Measurements from ENCODE around the gene SCCPDH.

Gene SCCPDH

DNA sequence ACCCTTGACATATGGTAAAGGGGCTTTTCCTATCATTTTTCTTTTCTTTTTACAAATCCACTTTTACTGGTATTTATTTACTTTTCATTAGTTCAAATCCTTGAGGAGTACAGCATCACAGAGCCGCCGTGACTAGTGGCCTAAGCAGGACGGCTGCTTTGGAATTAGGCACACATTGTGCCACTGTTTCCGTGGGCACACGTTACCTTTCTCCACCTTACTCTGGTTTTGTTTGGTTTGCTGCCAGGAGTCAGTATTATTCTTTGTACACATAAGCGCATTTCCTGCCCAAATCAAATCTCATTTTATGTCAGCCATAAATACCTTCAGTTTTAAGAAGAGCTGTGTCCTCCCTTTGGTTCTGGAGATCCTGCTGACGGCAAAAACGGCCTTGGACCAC lies 31.2 kb downstream of the SCCPDH start:
- no peak for DNase-seq

DNA sequence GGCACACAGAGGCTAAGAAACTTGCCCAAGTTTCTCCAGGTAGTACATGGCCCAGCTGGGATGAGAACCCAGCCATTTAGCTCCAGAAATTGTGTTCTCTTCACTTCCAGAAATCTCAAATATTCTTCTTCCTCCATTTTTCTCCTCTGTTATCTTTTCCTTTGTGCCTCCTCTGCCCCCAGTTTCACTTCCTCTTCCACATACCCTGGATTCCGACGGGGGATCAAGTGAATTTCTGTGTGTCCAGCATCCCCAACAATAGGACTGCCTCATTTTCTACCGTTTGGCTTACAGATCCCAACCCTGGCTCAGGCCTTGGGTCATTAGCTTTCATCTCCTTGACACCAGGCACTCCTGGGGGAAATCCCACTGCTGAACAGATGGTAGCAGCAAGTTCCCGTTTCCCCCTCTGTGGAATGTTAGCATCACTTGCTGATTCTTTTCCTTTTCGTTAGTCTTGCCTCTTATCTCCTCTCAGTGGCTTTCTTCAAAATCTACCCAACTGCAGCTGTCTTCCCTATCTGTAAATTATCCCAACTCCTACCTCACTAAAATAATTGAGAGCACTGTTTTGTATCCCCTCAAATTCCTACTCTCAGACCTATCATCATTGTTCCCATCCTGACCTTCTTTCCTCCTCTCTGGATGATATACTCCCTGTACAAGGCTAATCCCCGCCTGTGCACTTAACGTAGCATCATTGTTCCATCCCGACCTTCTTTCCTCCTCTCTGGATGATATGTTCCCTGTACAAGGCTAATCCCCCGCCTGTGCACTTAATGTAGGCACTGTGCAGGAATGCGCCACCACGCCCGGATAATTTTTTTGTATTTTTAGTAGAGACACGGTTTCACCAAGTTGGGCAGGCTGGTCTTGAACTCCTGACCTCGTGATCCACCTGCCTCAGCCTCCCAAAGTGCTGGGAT lies 36.5 kb downstream of the SCCPDH start:
- DNase-seq, result no peak

DNA sequence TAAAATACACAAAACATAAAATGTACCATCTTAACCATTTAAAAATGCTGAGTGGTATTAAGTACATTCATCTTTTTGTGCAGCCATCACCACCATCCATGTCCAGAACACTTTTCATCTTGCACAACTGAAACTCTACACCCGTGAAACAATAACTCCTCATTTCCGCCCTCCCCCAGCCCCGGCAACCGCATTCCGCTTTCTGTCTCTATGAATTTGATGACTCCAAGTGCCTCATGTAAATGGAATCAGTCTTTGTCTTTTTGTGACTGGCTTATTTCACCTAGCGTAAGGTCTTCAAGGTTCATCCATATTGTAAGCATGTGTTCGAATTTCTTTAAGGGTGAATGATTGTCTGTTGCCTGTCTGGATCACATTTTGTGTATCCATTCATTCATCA lies 37.2 kb downstream of the SCCPDH start:
- DNase-seq, result no peak

DNA sequence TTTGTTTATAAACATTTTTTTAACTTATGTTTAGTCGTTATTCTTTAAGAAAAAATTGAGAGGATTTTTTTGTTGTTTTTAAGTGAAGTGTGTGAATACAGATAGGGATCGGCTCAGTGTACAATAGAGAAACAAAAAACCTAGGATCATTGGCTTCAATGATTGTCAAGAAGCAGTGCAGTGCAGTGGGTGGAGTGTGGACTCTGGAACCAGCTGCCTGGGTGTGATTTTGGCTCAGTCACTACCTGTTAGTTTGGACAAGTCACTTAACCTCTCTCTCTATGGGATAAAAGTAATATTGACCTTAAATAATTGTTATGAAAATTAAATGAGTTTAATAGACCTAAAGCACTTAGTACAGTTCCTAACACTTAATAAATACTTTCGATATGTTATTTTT lies 41.3 kb downstream of the SCCPDH start:
- no peak for DNase-seq

DNA sequence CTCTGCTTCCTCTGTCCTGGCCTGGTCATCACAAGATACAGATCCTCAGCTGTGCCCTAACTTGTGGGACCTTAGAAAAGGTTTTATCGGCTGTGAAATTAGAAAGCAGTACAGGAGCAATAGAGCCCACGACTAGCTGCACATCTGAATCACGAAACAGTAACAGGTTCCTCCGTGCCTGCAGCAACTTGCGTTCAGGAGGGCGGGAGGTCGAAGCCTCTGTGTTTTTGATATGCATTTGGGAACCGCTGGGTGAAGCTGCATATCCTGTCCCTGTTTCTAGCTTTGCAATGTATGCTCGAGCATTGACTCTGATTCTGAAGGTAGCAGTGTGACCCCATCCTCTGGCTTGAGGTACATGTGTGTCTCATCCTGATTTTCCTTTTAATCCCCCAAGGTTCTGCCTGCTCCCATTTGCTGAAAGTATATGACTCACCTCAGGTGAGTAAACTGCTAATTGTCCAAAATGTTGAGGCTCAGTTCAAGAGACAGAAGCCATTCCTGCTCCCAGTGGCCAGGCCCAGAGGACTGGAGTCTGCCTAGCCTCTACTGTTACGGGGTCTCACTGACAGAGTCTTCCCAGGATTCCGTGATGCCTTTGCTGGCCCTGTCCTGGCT lies 44.3 kb downstream of the SCCPDH start:
- no peak for DNase-seq

DNA sequence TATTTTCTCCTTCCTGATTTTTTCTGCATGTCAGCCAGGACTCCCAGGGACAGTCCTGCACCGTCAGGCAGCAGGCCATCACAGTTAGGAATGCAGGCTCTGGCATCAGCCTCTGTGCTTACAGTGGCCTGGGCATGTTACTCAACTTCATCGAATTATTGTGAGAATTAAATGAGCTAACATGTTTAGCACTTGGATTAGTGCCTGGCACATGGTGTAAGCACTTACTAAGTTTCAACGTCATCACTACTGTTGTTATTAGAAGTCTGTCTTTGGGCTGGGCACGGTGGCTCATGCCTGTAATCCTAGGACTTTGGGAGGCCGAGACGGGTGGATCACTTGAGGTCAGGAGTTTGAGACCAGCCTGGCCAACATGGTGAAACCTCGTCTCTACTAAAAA lies 45.1 kb downstream of the SCCPDH start:
- no peak for DNase-seq

DNA sequence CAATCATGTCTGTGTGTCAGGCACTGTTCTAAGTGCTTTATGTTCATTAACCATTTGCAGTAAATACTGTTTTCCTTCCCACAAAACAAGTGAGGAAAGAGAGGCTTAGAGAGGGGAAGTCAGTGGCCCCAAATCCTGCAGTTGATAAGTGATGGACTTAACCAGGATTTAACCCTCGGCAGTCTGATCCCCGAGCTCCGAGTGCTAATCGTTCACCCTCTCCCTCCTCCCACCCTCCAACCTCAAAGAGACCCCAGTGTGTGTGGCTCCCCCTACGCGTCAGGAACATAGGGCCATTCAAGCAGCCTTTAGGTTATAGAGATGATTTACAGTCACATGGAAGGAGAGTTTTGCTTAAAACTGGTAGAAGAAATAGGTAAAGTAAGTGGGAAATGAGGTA lies 47.2 kb downstream of the SCCPDH start:
- DNase-seq, result no peak

DNA sequence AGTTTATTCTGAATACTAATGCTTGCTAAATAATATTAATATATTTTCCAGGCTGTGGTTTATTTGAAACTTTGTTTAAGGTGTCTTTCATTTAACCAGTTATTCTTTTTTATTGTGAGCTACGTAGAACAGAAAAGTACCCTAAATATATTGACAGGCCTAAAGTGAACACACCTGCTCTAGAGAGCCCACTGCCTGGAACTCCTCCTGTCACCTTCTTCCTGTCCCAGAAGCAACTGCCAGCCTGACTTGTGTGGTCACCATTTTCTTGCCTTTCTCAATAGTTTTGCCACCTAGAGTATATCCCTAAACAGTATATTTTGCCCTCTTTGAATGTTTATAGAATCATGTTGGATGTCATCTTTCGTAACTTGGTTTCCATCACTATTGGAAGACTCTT lies 48.5 kb downstream of the SCCPDH start:
- DNase-seq, result no peak

DNA sequence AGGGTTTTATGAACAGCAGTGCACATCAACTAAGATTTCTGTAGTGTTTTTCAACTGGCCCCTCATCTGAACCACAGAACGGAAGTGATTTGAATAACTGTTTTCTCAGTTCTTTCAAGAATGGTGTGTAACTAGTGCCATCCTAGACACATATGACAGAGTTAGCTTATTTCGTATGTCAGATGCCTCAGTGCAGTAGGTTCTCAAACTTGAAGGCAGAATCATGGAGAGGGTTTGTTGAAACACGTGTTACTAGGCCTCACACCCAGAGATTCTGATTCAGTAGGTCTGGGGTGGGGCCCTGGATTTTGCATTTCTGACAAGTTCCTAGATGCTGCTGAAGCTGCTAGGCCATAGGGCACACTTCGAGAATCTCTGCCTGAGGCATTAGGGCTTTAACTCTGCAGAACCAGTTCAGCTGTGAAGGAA lies 49.0 kb downstream of the SCCPDH start:
- DNase-seq, result no peak

DNA sequence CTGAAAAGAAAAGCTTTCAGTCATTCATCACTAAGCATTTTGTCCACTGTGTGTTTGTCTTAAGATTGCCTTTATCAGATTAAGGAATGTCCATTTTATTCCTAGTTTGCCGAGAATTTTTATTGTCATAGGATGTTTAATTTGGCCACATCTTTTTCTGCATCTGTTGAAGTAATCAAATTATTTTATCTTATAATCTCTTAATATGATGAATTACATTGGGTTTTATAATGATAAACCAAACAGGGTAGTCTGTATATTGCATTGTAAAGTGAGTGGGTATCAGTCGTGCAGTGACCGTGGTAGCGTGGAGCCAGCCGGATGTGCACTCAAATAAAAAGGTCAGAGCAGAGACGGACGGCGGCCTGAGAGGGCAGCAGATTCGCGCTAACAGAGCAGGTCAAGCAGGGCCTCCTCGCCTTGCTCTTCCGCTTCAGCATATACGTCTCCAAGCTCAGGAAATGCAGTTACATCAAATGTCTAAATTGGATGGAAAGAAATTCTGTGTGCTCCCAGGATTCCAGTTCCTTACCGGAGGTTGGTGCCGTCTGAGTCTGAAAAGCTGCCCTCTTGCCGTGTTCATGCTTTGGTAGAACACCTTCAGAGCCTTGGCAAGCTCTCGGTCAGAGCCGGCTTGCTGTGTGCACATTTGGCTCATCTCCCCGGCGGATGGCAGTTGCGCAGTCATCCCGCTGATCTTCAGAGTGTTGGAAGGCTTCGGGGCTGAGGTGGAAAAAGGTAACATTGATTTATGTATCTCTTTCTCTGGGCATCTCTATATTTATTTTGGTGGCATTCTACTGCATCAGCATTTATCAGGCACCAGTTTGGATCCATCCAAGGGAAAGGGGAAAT lies 51.5 kb downstream of the SCCPDH start:
- DNase-seq, result no peak

DNA sequence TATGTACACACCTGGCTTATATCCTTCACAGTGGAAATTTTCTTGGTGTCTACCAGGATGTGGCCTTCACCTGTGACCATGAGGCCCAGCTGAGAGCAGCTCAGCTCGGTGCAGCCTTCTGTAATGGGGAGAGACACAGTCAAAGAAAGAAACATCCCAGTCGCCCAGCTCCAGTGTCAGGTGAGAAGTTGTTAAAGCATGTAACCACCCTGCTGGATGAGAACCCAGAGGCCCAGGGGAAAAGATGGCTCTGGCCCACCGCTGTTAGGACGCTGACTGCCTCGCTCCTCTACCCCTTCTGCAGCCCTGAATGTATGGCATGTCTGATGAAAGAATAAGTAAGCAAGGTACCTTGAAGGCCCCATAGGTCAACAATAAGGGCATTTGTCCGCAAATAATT lies 52.7 kb downstream of the SCCPDH start:
- DNase-seq, result no peak

DNA sequence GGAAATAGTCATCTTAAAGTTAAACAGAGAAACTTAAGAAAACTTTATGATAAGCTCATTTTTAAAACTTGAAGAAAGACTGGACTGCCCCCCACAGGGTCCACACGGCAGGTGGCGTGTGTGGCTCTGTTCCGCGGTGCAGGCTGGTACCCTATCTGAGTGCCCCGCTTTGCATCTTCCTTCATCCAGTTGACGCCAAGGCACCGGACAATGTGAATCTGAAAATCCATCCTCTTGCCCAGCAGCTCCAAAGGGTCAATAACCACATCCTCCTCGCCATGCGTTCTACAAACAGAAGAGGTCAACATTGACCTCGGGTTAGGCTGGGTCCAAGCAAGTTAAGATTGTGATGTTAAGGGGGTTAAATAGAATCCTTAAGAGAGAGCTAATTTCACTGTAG lies 54.5 kb downstream of the SCCPDH start:
- no peak for DNase-seq

DNA sequence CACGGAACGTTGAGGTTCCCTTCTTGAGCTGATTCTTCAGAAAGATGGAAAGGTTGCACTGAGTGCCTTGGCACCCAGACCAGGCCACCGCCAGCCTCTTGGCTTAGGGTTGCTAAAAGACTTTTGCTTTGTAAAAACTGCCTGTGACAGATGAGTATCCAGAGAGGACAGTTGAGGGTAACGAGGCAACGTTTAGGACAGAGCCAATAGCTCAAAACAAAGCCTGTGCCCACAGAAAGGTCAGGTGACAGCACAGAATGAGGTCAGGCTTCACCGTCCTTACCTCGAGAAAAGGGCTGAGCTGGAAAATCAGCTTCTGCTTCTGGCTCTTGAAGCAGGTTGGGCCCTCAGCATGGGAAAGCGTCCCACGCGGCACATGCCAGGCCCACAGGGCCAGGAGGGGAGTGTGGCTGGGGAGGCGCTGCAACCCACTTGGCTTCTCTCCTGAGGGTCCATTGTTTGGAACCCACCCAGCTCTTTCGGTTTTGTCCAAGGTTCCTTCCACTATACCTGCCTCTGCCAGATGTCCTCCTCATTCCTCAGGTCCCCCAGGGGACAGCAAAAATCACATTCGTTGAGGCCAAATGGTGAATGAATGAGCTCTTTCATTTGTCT lies 55.5 kb downstream of the SCCPDH start:
- DNase-seq, result no peak

DNA sequence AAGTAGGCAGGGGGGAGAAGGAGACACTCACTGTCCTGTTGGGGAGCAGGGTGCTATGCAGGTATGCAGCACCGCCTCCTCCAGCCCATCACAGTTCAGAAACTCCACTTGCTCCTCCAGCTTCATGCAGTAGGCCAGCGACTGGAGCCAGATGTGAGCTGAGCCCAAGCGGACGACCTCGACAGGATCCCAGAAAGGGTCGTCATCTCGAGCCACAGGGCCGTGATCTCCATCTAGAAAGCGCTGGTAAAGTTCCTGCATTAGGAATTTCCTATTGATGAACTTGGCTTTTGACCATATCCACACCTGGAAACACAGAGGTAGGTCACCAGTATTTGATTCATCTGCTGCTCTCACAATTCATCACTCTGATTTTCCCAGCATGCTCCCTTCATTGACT lies 56.1 kb downstream of the SCCPDH start:
- no peak for DNase-seq

DNA sequence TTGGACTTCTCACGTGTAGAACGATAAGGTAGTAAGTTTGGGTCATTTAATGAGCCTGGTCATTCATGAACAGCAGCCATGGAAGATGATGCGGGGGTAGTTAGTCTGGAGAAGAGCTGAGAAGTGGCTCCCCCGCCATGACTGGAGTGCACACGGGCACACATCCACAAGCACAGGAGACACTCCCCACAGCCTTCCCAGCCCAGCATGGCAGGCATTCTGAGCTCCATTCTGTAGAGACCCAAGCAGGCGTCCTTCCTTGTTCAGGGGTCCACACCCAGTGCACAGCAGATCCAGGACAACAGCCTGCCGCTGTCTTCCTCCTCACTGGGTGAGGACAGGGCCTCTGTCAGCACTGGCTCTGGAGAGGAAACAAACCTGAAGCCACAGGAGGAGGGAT lies 57.0 kb downstream of the SCCPDH start:
- no peak for DNase-seq

DNA sequence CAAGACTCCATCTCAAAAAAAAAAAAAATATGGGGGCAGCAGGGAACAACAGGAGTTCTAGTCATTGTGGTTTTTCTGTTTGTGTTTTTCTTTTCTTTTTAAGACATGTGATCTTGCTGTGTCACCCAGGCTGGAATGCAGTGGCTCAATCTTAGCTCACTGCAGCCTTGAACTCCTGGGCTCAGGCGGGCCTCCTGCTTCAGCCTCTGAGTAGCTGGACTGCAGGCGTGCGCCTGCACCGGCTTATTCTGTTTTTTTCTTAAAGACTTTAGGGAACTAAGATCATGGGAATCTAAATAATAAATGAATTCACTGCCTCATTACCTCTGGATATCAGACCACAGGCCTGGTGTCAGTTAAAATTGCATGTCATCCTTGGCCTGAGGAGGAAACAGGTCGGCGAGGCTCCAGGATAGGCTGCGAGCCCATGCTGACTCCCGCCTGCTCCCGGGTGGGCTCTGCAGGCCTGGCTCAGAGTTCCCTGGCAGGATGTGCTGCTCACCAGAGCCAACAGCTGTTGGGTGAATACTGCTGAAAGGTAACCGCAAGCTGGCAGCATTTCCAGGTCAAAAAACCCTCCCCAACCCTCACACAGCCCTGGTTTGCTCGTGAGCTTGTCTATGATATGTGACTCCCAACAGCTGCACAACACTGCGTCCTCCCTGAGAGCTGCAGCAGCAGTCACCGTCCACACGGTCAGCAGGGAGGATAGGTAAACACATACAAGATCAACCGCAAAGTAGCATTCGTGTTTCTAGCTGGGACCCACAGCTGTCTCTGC lies 58.1 kb downstream of the SCCPDH start:
- no peak for DNase-seq

DNA sequence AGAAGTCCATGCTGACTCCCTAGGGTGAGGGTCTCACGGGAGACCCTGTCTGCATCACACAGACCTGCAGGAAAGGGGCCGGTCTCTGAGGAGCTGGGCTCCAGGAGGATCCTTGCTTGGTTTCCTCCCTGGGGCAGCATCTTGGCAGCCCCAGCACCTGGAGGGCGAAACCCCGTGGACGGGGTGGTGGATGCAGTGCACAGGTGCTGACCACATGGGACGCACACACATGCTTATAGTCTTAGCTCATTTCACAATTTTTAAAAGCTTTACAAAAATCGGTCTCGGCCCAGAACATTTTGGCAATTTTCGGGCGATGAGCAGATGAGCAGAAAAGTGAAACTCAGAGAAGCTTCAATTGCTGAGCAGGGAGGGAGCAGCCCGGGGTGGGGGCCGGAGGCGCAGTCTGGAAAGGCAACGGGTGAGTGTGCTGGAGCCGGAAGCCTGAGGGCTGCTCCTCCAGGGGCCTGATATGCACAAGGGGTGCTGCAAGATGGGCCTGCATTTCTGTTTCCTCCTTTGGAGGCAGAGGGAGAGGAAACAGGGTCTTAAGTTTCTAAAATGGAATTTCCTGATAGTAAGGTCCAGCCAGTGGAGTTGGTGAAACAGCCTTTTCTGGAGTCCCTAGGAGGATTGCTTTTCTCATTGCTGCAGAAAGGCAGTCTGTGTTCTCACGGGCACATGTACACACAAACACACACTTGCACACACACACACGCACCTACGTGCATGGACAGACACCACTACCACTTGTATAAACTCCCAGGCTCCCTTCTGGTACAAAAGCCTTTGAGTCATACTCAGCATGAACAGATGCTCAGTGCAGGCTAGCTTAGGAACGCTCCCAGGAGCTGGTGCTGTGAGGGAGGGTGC lies 60.6 kb downstream of the SCCPDH start:
- no peak for DNase-seq

DNA sequence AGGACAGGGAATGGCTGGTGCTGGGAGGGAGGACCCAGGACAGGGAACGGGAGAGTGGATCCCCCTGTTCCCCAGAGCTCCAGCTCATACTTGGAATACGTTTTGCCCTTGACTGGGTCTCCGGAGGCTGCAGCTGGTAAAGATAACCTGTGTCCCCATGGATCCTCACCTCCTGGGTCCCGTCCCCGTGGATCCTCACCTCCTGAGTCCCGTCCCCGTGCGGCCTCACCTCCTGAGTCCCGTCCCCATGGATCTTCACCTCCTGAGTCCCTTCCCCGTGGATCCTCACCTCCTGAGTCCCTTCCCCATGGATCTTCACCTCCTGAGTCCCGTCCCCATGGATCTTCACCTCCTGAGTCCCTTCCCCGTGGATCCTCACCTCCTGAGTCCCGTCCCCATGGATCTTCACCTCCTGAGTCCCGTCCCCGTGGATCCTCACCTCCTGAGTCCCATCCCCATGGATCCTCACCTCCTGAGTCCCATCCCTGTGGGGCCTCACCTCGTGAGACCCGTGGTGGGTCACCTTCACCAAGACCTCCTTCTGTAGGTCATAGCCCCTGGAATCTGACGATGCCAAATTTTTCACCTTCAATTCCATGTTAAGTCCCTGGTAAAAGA lies 61.4 kb downstream of the SCCPDH start:
- DNase-seq, result no peak

DNA sequence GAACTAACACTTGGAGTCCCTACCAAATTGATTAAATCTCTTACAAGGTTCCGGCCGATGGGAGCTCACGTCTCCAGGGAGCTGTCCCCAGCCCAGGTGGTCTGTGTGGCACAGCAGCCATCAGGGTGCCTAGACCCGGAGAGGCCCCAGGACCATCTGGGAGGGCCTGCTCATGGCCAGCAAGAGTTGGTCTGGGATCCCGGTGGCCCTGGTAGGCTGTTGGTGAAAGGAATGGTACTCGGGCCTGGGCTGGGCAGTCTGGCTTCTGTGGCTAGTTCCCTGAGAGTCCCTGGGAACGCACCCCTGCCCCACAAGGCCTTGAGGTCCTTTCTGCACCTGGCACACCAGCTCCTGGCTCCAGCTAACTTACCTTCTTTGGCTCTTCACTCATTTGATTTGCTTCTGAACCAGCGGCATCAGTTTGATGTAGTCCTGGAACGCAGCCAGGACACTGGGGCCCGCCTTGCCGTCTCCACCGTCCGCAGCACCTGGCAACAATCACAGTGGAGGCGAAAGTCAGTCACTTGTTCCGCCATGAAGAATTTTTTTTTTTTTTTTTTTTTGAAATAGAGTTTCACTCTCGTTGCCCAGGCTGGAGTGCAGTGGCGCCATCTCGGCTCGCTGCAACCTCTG lies 62.5 kb downstream of the SCCPDH start:
- no peak for DNase-seq

DNA sequence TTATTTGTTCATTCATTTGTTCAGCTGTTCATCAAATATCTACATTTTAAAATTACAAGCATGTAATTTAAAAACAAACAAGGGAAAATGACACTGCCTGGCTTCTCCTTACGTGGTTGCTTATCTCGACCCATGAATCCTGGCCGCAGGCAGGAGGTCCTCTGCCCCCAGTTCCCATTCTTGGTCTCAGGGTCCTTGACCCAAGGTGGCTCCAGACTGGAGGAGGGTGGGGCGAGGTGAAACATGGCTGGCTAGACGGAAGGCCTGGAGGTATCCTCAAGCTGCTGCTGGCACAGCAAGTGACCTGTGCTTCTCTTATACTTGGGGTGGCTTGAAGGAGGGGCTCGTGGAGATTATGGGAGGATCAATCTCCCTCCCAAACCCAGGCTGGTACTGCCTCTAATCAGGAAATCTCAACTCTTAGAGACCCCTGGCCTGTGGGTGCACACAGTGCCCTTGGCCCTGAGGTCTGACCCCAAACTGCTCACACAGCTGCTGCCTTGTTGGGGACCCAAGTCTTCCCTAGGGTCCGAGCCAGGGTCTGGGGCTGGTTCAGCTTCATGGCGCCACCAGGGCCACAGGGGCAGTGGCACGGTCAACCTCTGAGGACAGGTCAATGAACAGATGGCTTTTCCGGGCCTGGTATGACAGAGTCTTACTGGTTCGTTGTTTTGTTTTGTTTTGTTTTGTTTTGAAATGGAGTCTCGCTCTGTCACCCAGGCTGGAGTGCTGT lies 63.7 kb downstream of the SCCPDH start:
- DNase-seq, result no peak
